Right renal cortex interstitium (tissue), 3 donors: Measurements from ENCODE around the gene P2RX6. TPM values are rescaled to one million over a fixed set of nuclear protein-coding genes. Genes with fewer than 3 reads are reported as not detected.
A peak's percentile ranks its signal among the peaks of the same experiment; 100 is the strongest.
"Not testable (repeated sequence)": the region's sequence is repeated elsewhere in the genome, so short reads cannot be mapped to it uniquely, and the experiment has no call there.

Source experiments
- DNase-seq, 3 donors: peaks; one replicate each; pipeline ENCODE4 v3.0.0-alpha.2; 2013; ENCODE audit warnings: low read depth in 3 of 3, low spot score in 2 of 3
- polyA plus RNA-seq, 3 donors: library from polyadenylated mRNA; unstranded; fragments of 120-200 nt; gene quantifications; one replicate each; pipeline ENCODE4 v1.2.1, GENCODE V29; 2013; ENCODE audit not compliant: insufficient read length in 3 of 3

The P2RX6 gene
- polyA plus RNA-seq, 3 donors: 0.89 to 1.4 (median 1.1) TPM

DNA sequence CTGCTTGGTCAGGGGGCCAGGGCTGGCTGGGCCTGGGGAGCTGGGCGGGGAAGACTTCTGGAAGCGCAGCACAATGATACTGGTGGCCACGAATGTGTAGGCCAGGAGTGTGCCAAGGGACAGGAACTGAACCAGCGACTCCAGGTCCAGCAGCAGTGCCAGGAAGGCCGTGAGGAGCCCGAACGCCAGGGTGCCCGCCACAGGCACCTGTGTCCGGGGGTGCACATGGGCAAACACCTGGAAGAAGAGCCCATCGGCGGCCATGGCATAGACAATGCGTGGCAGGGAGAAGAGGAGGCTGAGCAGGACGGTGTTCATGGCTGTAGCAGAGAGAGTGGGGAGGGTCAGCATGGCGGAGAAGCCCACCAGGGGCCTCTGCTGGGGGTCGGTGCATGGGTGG is 15.1 kb downstream of the P2RX6 start:
- no peak for DNase-seq

GRCh38 chr22:21030621-21031544 is 15.9 kb downstream of the P2RX6 start:
- DNase-seq: no peak

DNA sequence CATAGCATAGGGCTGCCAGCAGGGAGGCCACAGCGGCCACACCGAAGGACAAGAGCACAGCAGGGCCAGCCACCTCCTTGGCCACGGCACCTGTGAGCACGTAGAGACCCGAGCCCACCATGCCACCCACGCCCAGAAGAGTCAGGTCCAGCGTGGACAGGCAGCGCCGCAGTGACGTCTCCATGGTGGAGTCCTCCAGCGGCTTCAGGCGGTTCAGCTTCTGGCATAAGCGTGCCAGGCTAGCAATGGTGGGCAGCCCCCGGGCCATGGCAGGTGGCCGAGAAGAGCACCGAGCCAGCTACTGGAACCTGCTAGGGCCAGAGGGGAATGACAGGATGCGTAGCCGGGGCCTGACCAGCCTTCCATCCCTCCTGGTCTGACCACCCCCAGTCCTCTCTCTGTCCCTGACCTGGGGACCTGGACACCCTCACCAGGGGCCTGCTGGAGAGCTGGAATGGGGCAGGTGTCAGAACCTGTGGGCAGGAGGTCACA is 16.6 kb downstream of the P2RX6 start:
- DNase-seq: no peak

- DNase-seq: no peak
Observed at GRCh38 chr22:21032037-21032867, 17.3 kb downstream of the P2RX6 start, which contains the start of gene SLC7A4. SLC7A4 (minus strand) TSS chr22:21032561; CDS start chr22:21031812, 749 bp downstream.

DNA sequence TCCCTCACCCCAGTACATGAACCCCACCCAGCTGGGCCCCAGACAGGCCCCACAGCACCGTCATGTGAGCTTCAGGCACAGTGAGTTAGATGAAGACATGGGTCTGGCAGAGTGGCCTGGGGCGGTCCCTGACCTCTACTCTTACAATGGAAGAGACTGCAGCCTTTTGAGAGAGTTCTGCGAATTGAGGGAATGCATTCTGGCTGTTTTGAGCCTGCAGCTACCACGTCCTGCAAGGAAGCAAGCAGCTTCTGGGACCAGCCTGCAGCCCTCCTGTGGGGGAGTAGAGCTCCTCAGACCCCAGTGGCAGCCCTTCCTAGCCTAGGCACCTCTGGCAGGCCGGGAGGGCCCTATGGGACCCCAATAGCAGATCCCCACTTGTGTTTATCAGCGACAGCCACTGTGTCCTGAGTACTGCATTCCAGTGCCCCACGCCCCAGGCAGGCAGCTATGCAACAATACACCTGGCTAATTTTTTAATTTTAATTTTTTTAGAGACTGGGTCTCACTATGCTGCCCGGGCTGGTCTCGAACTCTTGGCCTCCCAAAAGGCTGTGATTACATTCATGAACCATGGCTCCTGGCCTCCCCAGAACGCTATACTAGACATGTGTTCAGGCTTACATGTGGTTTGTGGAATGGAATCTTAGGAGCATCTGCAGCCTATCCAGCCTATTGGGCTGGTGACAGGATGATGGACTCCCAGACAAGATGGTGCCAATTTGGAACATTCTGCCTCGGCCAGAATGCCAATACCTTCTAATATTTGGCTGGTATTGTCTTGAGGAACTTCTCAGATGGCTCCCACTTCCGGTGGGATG is 18.1 kb downstream of the P2RX6 start:
- no peak for DNase-seq

- DNase-seq: no peak
Observed at GRCh38 chr22:21033895-21034294, 18.9 kb downstream of the P2RX6 start.

GRCh38 chr22:21034989-21035388 is 20.0 kb downstream of the P2RX6 start:
- no peak for DNase-seq

GRCh38 chr22:21038405-21038804 is 23.4 kb downstream of the P2RX6 start:
- no peak for DNase-seq

GRCh38 chr22:21039158-21039557 is 24.2 kb downstream of the P2RX6 start:
- not testable (repeated sequence) for DNase-seq

- no peak for DNase-seq
Observed at GRCh38 chr22:21041937-21042336, 27.0 kb downstream of the P2RX6 start.

DNA sequence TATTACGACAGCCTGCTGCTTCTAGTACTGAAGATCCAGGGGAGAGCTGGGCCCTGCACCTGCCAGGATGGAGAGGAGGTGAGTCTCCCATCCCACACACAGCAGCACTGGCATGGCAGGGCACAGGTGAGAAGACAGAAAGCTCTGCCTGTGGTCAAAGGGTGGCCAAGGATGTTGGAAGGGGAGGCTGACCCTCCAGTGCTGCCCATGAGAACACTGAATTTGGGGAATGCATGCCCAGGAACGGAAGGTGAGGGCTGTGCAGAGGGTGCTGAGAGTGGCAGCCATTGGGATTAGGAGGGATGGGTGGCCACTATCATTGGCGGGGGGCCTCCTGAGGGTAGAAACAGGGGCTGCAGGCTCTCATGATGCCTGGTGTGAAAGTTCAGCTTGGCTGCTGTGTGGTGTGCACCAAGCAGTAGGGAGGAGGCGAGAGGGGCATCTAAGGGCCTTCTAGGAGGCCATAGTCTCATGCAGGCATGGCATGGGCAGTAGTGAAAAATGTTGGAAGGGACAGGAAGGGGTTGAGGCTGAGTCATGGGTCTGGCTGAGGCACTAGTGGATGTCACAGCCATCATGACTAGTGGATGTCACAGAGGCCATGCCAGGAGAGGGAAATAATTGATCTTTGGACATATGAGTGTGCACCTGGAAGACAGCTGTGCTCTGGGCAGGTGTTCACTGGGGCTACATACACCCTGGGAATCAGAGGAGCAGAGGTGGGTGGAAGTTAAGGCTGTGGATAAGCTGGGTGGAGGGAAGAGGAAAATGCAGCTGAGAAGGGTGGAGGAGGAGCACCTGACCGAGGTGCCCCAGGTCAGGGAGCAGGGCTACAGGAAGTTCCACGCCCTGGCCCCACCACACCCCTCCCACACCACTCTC is 28.3 kb downstream of the P2RX6 start:
- no peak for DNase-seq

DNA sequence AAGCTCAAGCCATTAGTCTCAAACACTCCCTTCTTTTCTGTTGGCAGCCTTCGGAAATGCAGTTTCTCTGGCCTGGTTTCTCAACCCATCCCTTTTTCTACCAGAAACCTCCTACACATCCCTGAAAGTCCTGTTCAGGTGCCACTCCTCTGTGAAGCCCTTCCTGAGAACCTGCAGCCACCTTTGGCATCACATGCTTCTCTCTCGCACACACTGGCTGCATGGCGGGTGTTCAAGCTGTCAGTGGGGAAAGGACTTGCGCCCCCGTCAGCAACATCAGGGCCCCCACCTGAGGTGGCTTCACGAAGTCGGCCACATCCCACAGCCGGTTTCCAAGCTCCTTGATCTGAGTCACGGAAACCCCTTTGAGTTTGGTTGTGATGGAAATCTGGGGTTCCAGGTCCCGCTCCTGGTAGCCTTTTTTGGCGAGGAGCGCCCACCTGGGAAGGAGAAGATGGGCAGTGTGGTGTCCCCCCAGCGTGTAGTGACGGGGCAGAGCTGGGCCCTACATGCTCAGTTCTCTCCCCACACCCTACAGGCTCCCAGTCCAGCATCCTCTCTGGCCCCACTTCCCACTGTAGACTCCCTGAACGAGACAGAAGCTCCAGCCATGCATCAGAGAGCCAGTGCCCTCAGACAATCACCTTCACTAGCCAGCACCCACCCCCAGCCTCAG is 29.0 kb downstream of the P2RX6 start:
- DNase-seq: no peak

DNA sequence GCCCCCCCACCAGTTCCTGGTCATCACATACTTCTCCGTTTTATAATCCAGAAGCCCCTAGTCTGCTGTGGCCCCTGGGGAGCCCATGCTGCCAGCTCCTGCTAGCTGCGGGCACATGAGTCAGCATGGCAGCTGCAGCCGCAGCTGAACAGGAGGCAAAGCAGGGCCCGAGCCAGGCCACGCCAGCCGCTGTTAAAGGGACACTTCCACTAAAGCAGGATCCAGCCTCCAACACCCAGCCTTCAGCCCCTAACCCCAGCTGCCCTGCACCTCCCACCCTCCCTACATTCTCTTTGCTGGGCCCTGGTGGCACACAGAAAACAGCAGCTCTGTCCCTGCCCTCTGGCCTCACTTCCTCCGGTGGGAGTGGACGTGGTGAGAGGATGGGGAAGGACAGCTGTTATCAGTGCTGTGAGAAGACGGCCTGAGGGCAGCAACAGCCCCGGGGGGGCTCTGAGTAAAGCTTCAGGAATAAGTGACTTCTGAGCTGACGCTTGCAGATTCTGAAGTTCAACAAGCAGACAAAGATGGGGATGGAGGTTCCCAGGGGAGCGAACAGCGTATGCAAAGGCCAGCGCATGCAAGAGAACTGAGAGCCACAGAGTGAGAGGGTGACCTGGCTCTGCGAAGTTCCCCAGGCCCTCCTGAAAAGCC is 30.1 kb downstream of the P2RX6 start:
- DNase-seq: no peak

GRCh38 chr22:21045585-21046294 is 30.8 kb downstream of the P2RX6 start, which contains the start of gene LRRC74B:
LRRC74B (plus strand) TSS chr22:21045946; CDS start chr22:21045987, 41 bp downstream.
- peak; percentile 73 to 88 (median 79) for DNase-seq

GRCh38 chr22:21047035-21047661 is 32.2 kb downstream of the P2RX6 start:
- no peak for DNase-seq

GRCh38 chr22:21047730-21048129 is 32.8 kb downstream of the P2RX6 start:
- DNase-seq: no peak

DNA sequence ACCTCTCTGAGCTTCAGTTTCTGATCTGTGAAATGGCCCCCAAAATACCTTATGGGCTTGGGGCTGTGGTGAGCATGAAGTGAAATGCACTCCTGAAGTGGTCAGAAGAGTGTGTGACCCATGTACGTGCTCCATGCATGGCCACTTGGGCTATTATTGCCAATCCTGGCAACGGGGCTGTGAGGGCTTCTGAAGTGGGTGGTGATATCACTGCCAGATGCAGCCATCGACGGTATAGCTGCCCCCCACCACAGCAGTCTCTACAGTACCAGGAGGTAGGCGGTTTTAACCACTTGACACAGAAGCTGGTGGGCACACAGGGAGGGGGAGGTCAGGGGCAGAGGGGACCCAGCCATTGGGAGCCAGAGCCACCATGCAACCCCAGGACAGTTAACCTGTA is 33.5 kb downstream of the P2RX6 start:
- not testable (repeated sequence) for DNase-seq
